GM12878 (cell line): ENCODE data around the gene RASGRP3. TPM values are rescaled to one million over a fixed set of nuclear protein-coding genes. Genes with fewer than 3 reads are reported as not detected.
A peak's percentile ranks its signal among the peaks of the same experiment; 100 is the strongest.

Experiments
- ATAC-seq: fragments of 200-7000 bp; cut with Tn5 transposase; 3 replicates; pipeline ENCODE4 v1.9.1; 2020; ENCODE audit warnings: mild to moderate bottlenecking, moderate library complexity
- BruUV-seq: library from RNA; stranded (reverse); fragments of 400-500 nt; replicated peaks from 2 replicates; lab custom pipeline; 2021; lab: Mats Ljungman, UMichigan
- CTCF ChIA-PET: fragments of 300-600 bp; sonication (Branson Sonifier 250); formaldehyde crosslinking; extraction: SDS; loops from one replicate; lab custom pipeline; 2021; ENCODE audit warnings: inconsistent platforms; lab: Yijun Ruan, JAX
- POLR2A ChIA-PET: fragments of 350-600 bp; formaldehyde crosslinking; extraction: SDS; loops from one replicate; lab custom pipeline; 2021; ENCODE audit warnings: inconsistent platforms; lab: Charles Lee
- RAD21 ChIA-PET: fragments of 300-600 bp; sonication (Branson Sonifier 250); formaldehyde crosslinking; loops from one replicate; lab custom pipeline; 2023; ENCODE audit warnings: antibody characterized with exemption; ENCODE audit not compliant: unreplicated experiment; lab: Charles Lee
- SMC1A ChIA-PET: fragments of 300-600 bp; sonication (Branson Sonifier 250); formaldehyde crosslinking; loops from one replicate; lab custom pipeline; 2023; ENCODE audit not compliant: unreplicated experiment, uncharacterized antibody; lab: Charles Lee
- DNase-seq: peaks from one replicate; pipeline ENCODE4 v3.0.0-alpha.2; 2011; ENCODE audit warnings: low read depth, low spot score
- FAIRE-seq: peaks from 3 replicates; lab custom pipeline; 2011; peaks lifted over from hg19 to GRCh38; lab: Jason Lieb, UNC
- H2AFZ ChIP-seq: 2 replicates; pipeline ENCODE4 v1.6.0; 2011; ENCODE audit warnings: low read depth, low read length, control low read depth; ENCODE audit not compliant: control insufficient read depth
- H3K27ac ChIP-seq: 2 replicates; pipeline ENCODE4 v1.5.1; 2011; ENCODE audit warnings: control low read depth; ENCODE audit not compliant: control insufficient read depth, insufficient read depth
- H3K27me3 ChIP-seq, 2 experiments: replicated peaks in 1 of 2; 2 replicates each; pipeline versions ENCODE4 v1.6.0 to v1.6.1; 2011; ENCODE audit warnings: low read length in 1 of 2; ENCODE audit not compliant: control insufficient read depth in 2 of 2, insufficient read depth in 2 of 2
- H3K36me3 ChIP-seq, 2 experiments: 2 replicates each; pipeline ENCODE4 v1.5.1; 2011; ENCODE audit warnings: low read length in 1 of 2; ENCODE audit not compliant: control insufficient read depth in 2 of 2, insufficient read depth in 2 of 2
- H3K4me1 ChIP-seq: 2 replicates; pipeline ENCODE4 v1.6.1; 2011; ENCODE audit warnings: mild to moderate bottlenecking, low read length, moderate library complexity, mixed read lengths; ENCODE audit not compliant: control insufficient read depth, insufficient read depth
- H3K4me2 ChIP-seq: 2 replicates; pipeline ENCODE4 v1.6.0; 2011; ENCODE audit warnings: control low read depth; ENCODE audit not compliant: control insufficient read depth, insufficient read depth
- H3K4me3 ChIP-seq: fragments of 200-600 bp; sonication (generic); 2 replicates; pipeline ENCODE4 v1.5.1; 2016
- H3K79me2 ChIP-seq: 2 replicates; pipeline ENCODE4 v1.6.0; 2011; ENCODE audit warnings: low read length; ENCODE audit not compliant: control insufficient read depth, insufficient read depth
- H3K9ac ChIP-seq: 2 replicates; pipeline ENCODE4 v1.8.0; 2011; ENCODE audit warnings: low read length, control low read depth, mixed read lengths; ENCODE audit not compliant: control insufficient read depth, insufficient read depth
- H3K9me3 ChIP-seq: replicated peaks from 3 replicates; pipeline ENCODE4 v1.5.1; 2011; ENCODE audit warnings: mild to moderate bottlenecking, low read length; ENCODE audit not compliant: control insufficient read depth, insufficient read depth
- H4K20me1 ChIP-seq: 2 replicates; pipeline ENCODE4 v1.6.0; 2011; ENCODE audit not compliant: control insufficient read depth, insufficient read depth
- DPF2 ChIP-seq: fragments of 450-650 bp; IDR thresholded peaks from 2 replicates; pipeline ENCODE4 v1.6.1; 2017; ENCODE audit warnings: mild to moderate bottlenecking
- GABPA ChIP-seq: IDR thresholded peaks from 2 replicates; pipeline ENCODE4 v1.6.1; 2014; ENCODE audit warnings: antibody characterized with exemption, low read depth, mild to moderate bottlenecking, inconsistent platforms
- HCFC1 ChIP-seq: fragments of 150-350 bp; IDR thresholded peaks from 2 replicates; pipeline ENCODE4 v1.6.1; 2014; ENCODE audit warnings: low read length
- POLR2AphosphoS2 ChIP-seq: IDR thresholded peaks from 2 replicates; pipeline ENCODE4 v1.6.1; 2011; ENCODE audit warnings: low read depth, mild to moderate bottlenecking, low read length, improper control_type of control experiment, moderate library complexity
- POU2F2 ChIP-seq: IDR thresholded peaks from 3 replicates; pipeline ENCODE4 v1.6.1; 2011; ENCODE audit warnings: low read depth, mild to moderate bottlenecking, low read length, borderline replicate concordance
- RAD51 ChIP-seq: fragments of 450-650 bp; IDR thresholded peaks from 2 replicates; pipeline ENCODE4 v1.6.1; 2016; ENCODE audit warnings: moderate library complexity, mild to moderate bottlenecking, inconsistent platforms
- TCF12 ChIP-seq: IDR thresholded peaks from 2 replicates; pipeline ENCODE4 v1.6.1; 2011; ENCODE audit warnings: low read depth, mild to moderate bottlenecking, low read length
- ZBED1 ChIP-seq: IDR thresholded peaks from 2 replicates; pipeline ENCODE4 v1.6.1; 2016; ENCODE audit warnings: borderline replicate concordance
- ZNF217 ChIP-seq: fragments of 450-650 bp; IDR thresholded peaks from 2 replicates; pipeline ENCODE4 v1.6.1; 2017; ENCODE audit warnings: antibody characterized with exemption, mild to moderate bottlenecking
- ZNF24 ChIP-seq: fragments of 450-650 bp; IDR thresholded peaks from 2 replicates; pipeline ENCODE4 v1.6.1; 2017; ENCODE audit warnings: antibody characterized with exemption, mild to moderate bottlenecking
- ZZZ3 ChIP-seq: IDR thresholded peaks from 2 replicates; pipeline ENCODE4 v1.6.1; 2011; ENCODE audit warnings: low read depth; ENCODE audit not compliant: control insufficient read depth, insufficient read length
- WGBS: methylation state at CpG from one replicate; pipeline ENCODE4 v1.1.6; 2016; ENCODE audit warnings: low lambda C conversion rate; ENCODE audit not compliant: insufficient replicate concordance, insufficient coverage; ENCODE audit errors: missing lambda C conversion rate; 5-methylcytosine and 5-hydroxymethylcytosine counted together
- in situ Hi-C: fragments of 300-500 bp; cut with MboI; formaldehyde crosslinking; loops from 9 replicates; pipeline ENCODE4 v1.14.3; 2018; ENCODE audit warnings: mixed read lengths
- intact Hi-C: fragments of 100-400 bp; cut with micrococcal nuclease; formaldehyde crosslinking; loops from one replicate; pipeline ENCODE4 v1.14.2; 2022; ENCODE audit not compliant: unreplicated experiment
- polyA plus RNA-seq, 11 experiments: library from polyadenylated mRNA; depleted of rRNA in 4 of 11; unstranded in 6 of 11; stranded (reverse) in 5 of 11; fragments of >200 nt; fragmentation: Nextera tagmentation in 4 of 11; fragmentation: Illumina TruSeq in 1 of 11; extraction: Ambion mirVana in 4 of 11; extraction: Trizol in 1 of 11; gene quantifications; 1 replicate in 1 of 11; 2 replicates in 10 of 11; pipeline versions ENCODE4 v1.2.1 to v1.2.3, GENCODE V29; 2011 to 2016; ENCODE audit warnings: inconsistent platforms in 2 of 11, missing spikeins in 2 of 11, low read depth in 1 of 11
- total RNA-seq, 4 experiments: library from RNA; depleted of rRNA in 3 of 4; stranded (reverse); fragments of >200 nt in 3 of 4; fragmentation: Illumina TruSeq in 1 of 4; extraction: Trizol in 1 of 4; gene quantifications; 2 replicates each; pipeline versions ENCODE4 v1.2.1 to v1.2.3, GENCODE V29; 2013 to 2021
- TF ChIP-seq, protein P1 (sequence below): fragments of 450-650 bp; IDR thresholded peaks from 2 replicates; pipeline ENCODE4 v1.6.1; 2017; ENCODE audit warnings: borderline replicate concordance
- TF ChIP-seq, protein P2 (sequence below): fragments of 450-650 bp; IDR thresholded peaks from 2 replicates; pipeline ENCODE4 v1.6.1; 2017; ENCODE audit warnings: mild to moderate bottlenecking, moderate library complexity
- TF ChIP-seq, protein P3 (sequence below): IDR thresholded peaks from 2 replicates; pipeline ENCODE4 v1.6.1; 2012; ENCODE audit warnings: low read length, inconsistent platforms

Gene RASGRP3
- total and polyA plus RNA-seq, 10 of the 15 experiments (the other 5 are each of a cell fraction or from before 2014, with no cell fraction given): 31.6 to 106 (median 64.7) TPM

DNA sequence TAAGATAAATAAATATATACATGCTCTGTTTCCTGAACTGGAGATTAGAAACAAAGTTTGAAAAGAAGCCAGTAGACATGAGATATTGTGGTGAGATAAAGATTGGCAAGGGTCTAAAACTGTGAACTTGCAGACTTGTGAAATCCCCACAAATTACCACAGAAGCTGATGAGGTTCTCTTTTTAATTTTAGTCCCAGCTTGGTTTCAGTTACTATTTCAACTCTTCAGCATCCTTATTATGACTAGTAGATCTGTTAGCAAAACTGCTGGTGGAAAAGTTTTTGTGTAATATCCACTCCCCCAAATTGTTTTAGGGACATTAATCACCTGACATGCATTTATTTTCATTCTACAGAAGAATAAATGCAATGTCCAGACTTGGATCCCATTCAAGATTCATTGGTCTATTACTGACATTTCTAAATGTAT is 20.8 kb downstream of the RASGRP3 start (continued):
- TF ChIP-seq RAD51 (peak; percentile 64), ZNF24 (peak; percentile 80), GABPA (no peak; the same call in 1 of the 2 replicates), TCF12 (0 out of 2 replicates have a peak, but pooled peaks have one; percentile 45), ZNF217 (peak; percentile 92; the same call in 1 of the 2 replicates), POU2F2 (peak; percentile 77), ZBED1 (peak; percentile 71; the same call in 1 of the 2 replicates), HCFC1 (no peak)
- TF ChIP-seq, protein P1, sequence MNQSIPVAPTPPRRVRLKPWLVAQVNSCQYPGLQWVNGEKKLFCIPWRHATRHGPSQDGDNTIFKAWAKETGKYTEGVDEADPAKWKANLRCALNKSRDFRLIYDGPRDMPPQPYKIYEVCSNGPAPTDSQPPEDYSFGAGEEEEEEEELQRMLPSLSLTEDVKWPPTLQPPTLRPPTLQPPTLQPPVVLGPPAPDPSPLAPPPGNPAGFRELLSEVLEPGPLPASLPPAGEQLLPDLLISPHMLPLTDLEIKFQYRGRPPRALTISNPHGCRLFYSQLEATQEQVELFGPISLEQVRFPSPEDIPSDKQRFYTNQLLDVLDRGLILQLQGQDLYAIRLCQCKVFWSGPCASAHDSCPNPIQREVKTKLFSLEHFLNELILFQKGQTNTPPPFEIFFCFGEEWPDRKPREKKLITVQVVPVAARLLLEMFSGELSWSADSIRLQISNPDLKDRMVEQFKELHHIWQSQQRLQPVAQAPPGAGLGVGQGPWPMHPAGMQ: no peak

DNA sequence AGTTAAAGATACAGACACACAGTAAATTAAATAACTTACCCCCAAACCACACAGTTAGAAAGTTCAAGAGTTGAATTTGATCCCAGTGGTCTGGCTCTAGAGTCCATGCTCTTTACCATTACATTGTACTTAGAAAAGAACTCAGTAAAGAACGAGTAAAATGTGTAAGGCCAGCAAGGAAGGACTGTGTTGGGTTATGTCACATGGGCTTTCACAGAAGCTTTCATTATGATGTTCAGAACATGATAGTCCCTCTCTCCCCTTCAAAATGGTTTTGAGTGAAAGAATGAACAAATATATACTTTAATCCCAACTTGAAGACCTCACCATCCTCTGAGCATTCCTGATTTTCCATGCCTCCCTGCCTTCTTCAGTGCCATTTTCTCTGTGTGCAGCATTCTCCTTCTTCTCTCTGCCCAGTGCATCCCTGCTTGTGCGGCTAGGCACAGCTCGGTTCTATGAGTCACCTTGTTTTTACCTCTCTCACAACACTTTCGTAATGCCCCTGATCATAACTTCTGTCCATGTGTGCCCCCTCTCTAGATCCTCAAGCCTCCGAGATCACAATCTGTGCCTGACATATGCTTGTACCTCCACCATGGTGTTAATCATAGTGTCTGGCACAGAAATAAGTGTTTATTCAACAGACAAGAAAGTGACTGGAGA is 22.0 kb downstream of the RASGRP3 start:
- H4K20me1 ChIP-seq: no peaks in the 10 kb centered on the region
- ATAC-seq (peak; percentile 54), FAIRE-seq (peak; percentile 38), DNase-seq (no peak)
- peaks cover 68% of the 10 kb centered on the region for H3K4me1 ChIP-seq
- peak overlapping the region; percentile 78 for H3K9ac ChIP-seq
- H3K27ac ChIP-seq: peak overlapping the region; percentile 91
- under 1% methylated on average over 5 of the region's 5 CpGs for WGBS
- CTCF ChIA-PET: interaction anchor here (0.9 to 2.2 kb wide), 5 partner anchors 11 to 84 kb away, joined by 3 to 18 read pairs (median 4); partner anchors contain the start of gene RASGRP3
- H3K36me3 ChIP-seq: peaks cover 0 to 4% of the 10 kb centered on the region in 2 experiments; a peak in 1 of 4 replicates
- POLR2A ChIA-PET: interaction anchor here (2.3 kb wide), 1 partner anchor 21 kb away, joined by 23 read pairs; the partner anchor contains the start of gene RASGRP3
- H3K9me3 ChIP-seq: no peaks in the 10 kb centered on the region; the same call in 2 of the 3 replicates
- peak overlapping the region; percentile 95 for H3K4me2 ChIP-seq
- in situ Hi-C loops (loop anchor here (25.0 kb wide), 1 partner anchor 1189 kb away; no protein-coding TSS in a partner anchor), intact Hi-C loops (loop anchor here (2.0 to 10.0 kb wide), 2 partner anchors 32 to 1134 kb away; no protein-coding TSS in a partner anchor)
- H3K4me3 ChIP-seq: peak overlapping the region; percentile 66
- H3K79me2 ChIP-seq: peaks cover 95% of the 10 kb centered on the region
- RAD21 ChIA-PET: interaction anchor here (1.3 to 15.9 kb wide), 7 partner anchors 8 to 97 kb away, joined by 3 to 222 read pairs (median 5); partner anchors contain the start of gene RASGRP3
- no TSS peak for BruUV-seq
- SMC1A ChIA-PET: interaction anchor here (0.6 to 15.4 kb wide), 8 partner anchors 9 to 100 kb away, joined by 3 to 258 read pairs (median 6); partner anchors contain the start of genes FAM98A and RASGRP3
- H2AFZ ChIP-seq: peak overlapping the region; percentile 39
- H3K27me3 ChIP-seq: no peaks in the 10 kb centered on the region
- TF ChIP-seq, protein P2, sequence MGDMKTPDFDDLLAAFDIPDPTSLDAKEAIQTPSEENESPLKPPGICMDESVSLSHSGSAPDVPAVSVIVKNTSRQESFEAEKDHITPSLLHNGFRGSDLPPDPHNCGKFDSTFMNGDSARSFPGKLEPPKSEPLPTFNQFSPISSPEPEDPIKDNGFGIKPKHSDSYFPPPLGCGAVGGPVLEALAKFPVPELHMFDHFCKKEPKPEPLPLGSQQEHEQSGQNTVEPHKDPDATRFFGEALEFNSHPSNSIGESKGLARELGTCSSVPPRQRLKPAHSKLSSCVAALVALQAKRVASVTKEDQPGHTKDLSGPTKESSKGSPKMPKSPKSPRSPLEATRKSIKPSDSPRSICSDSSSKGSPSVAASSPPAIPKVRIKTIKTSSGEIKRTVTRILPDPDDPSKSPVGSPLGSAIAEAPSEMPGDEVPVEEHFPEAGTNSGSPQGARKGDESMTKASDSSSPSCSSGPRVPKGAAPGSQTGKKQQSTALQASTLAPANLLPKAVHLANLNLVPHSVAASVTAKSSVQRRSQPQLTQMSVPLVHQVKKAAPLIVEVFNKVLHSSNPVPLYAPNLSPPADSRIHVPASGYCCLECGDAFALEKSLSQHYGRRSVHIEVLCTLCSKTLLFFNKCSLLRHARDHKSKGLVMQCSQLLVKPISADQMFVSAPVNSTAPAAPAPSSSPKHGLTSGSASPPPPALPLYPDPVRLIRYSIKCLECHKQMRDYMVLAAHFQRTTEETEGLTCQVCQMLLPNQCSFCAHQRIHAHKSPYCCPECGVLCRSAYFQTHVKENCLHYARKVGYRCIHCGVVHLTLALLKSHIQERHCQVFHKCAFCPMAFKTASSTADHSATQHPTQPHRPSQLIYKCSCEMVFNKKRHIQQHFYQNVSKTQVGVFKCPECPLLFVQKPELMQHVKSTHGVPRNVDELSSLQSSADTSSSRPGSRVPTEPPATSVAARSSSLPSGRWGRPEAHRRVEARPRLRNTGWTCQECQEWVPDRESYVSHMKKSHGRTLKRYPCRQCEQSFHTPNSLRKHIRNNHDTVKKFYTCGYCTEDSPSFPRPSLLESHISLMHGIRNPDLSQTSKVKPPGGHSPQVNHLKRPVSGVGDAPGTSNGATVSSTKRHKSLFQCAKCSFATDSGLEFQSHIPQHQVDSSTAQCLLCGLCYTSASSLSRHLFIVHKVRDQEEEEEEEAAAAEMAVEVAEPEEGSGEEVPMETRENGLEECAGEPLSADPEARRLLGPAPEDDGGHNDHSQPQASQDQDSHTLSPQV: no peak
- TF ChIP-seq ZNF24 (no peak), POLR2AphosphoS2 (0 out of 2 replicates have a peak, but pooled peaks have one; percentile 27), DPF2 (0 out of 2 replicates have a peak, but pooled peaks have one; percentile 13), ZZZ3 (no peak)
- TF ChIP-seq, protein P3, sequence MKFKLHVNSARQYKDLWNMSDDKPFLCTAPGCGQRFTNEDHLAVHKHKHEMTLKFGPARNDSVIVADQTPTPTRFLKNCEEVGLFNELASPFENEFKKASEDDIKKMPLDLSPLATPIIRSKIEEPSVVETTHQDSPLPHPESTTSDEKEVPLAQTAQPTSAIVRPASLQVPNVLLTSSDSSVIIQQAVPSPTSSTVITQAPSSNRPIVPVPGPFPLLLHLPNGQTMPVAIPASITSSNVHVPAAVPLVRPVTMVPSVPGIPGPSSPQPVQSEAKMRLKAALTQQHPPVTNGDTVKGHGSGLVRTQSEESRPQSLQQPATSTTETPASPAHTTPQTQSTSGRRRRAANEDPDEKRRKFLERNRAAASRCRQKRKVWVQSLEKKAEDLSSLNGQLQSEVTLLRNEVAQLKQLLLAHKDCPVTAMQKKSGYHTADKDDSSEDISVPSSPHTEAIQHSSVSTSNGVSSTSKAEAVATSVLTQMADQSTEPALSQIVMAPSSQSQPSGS: no peak
